SK-N-SH (cell line): ENCODE measurements around the gene MAMDC2.

Source experiments
- CHD2 ChIP-seq: fragments of 150-350 bp; IDR thresholded peaks from 2 replicates; pipeline ENCODE4 v1.6.1; 2018; ENCODE audit warnings: low read length; ENCODE audit not compliant: partially characterized antibody
- CTCF ChIP-seq: fragments of 200-600 bp; sonication (generic); IDR thresholded peaks from 2 replicates; pipeline ENCODE4 v1.6.1; 2017; ENCODE audit warnings: antibody characterized with exemption, mild to moderate bottlenecking, moderate library complexity
- EP300 ChIP-seq, 2 experiments: IDR thresholded peaks; 2 replicates each; pipeline versions ENCODE4 v1.4.0 to v1.6.1; 2012; ENCODE audit warnings: borderline replicate concordance in 1 of 2, low read depth in 1 of 2, low read length in 1 of 2
- EZH2phosphoT487 ChIP-seq: fragments of 200-600 bp; sonication (generic); IDR thresholded peaks from 2 replicates; pipeline ENCODE4 v1.6.1; 2017; ENCODE audit warnings: low read depth, mixed run types, mild to moderate bottlenecking, antibody characterized with exemption, moderate library complexity, borderline replicate concordance
- FOSL2 ChIP-seq: IDR thresholded peaks from 2 replicates; pipeline ENCODE4 v1.4.0; 2012; ENCODE audit warnings: low read depth, mild to moderate bottlenecking, moderate library complexity, borderline replicate concordance
- JUND ChIP-seq: IDR thresholded peaks from 2 replicates; pipeline ENCODE4 v1.4.0; 2012
- NRF1 ChIP-seq: IDR thresholded peaks from 2 replicates; pipeline ENCODE4 v1.6.1; 2012; ENCODE audit warnings: low read depth, mild to moderate bottlenecking, low read length
- POLR2AphosphoS5 ChIP-seq: IDR thresholded peaks from 2 replicates; pipeline ENCODE4 v1.6.1; 2012; ENCODE audit warnings: low read depth, low read length
- RAD21 ChIP-seq: IDR thresholded peaks from 2 replicates; pipeline ENCODE4 v1.6.1; 2012; ENCODE audit warnings: mild to moderate bottlenecking, low read length
- RFX5 ChIP-seq: IDR thresholded peaks from 2 replicates; pipeline ENCODE4 v1.6.1; 2012; ENCODE audit warnings: mild to moderate bottlenecking, improper control_type of control experiment, low read length
- TAF1 ChIP-seq: IDR thresholded peaks from 2 replicates; pipeline ENCODE4 v1.6.1; 2012; ENCODE audit warnings: low read depth, mild to moderate bottlenecking, low read length, moderate library complexity, borderline replicate concordance
- USF1 ChIP-seq: IDR thresholded peaks from 2 replicates; pipeline ENCODE4 v1.4.0; 2012; ENCODE audit warnings: low read depth, borderline replicate concordance
- TF ChIP-seq, protein P1 (sequence below): fragments of 150-350 bp; IDR thresholded peaks from 2 replicates; pipeline ENCODE4 v1.6.1; 2017; ENCODE audit warnings: antibody characterized with exemption, low read length, low read depth, borderline replicate concordance
- TF ChIP-seq, protein P2 (sequence below): IDR thresholded peaks from 2 replicates; pipeline ENCODE4 v1.6.1; 2012; ENCODE audit warnings: mild to moderate bottlenecking, low read depth, low read length, moderate library complexity

- TF ChIP-seq CTCF = no peak
- no peak for TF ChIP-seq NRF1
- TF ChIP-seq RAD21 = no peak
- TF ChIP-seq EP300 (IDR thresholded peaks at IDR 0.05; ENCODE audit: borderline replicate concordance in 1 of 2, low read depth in 1 of 2, low read length in 1 of 2) = no peak
- TF ChIP-seq, protein P1, sequence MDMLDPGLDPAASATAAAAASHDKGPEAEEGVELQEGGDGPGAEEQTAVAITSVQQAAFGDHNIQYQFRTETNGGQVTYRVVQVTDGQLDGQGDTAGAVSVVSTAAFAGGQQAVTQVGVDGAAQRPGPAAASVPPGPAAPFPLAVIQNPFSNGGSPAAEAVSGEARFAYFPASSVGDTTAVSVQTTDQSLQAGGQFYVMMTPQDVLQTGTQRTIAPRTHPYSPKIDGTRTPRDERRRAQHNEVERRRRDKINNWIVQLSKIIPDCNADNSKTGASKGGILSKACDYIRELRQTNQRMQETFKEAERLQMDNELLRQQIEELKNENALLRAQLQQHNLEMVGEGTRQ = no peak
- no peak for TF ChIP-seq USF1
- TF ChIP-seq TAF1 = no peak
- TF ChIP-seq POLR2AphosphoS5 = no peak
- no peak for TF ChIP-seq FOSL2
- no peak for TF ChIP-seq EZH2phosphoT487
- TF ChIP-seq, protein P2, sequence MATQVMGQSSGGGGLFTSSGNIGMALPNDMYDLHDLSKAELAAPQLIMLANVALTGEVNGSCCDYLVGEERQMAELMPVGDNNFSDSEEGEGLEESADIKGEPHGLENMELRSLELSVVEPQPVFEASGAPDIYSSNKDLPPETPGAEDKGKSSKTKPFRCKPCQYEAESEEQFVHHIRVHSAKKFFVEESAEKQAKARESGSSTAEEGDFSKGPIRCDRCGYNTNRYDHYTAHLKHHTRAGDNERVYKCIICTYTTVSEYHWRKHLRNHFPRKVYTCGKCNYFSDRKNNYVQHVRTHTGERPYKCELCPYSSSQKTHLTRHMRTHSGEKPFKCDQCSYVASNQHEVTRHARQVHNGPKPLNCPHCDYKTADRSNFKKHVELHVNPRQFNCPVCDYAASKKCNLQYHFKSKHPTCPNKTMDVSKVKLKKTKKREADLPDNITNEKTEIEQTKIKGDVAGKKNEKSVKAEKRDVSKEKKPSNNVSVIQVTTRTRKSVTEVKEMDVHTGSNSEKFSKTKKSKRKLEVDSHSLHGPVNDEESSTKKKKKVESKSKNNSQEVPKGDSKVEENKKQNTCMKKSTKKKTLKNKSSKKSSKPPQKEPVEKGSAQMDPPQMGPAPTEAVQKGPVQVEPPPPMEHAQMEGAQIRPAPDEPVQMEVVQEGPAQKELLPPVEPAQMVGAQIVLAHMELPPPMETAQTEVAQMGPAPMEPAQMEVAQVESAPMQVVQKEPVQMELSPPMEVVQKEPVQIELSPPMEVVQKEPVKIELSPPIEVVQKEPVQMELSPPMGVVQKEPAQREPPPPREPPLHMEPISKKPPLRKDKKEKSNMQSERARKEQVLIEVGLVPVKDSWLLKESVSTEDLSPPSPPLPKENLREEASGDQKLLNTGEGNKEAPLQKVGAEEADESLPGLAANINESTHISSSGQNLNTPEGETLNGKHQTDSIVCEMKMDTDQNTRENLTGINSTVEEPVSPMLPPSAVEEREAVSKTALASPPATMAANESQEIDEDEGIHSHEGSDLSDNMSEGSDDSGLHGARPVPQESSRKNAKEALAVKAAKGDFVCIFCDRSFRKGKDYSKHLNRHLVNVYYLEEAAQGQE = no peak
- TF ChIP-seq JUND = no peak
- no peak for TF ChIP-seq CHD2
- no peak for TF ChIP-seq RFX5
Measured at GRCh38 chr9:70073756-70074155, 30.1 kb downstream of the MAMDC2 start.
